GM23338 (cell line): ENCODE measurements around the gene CD2AP. TPM values are rescaled to one million over a fixed set of nuclear protein-coding genes. Genes with fewer than 3 reads are reported as not detected.

Experiments used
- ATAC-seq: fragments of 200-7000 bp; cut with Tn5 transposase; 3 replicates; pipeline ENCODE4 v1.9.1; 2020
- DNase-seq: peaks from one replicate; pipeline ENCODE4 v3.0.0-alpha.2; 2015; ENCODE audit warnings: low spot score
- H2AFZ ChIP-seq: fragments of 200-600 bp; sonication (generic); 2 replicates; pipeline ENCODE4 v1.8.0; 2016; ENCODE audit warnings: antibody characterized with exemption, mild to moderate bottlenecking, moderate library complexity
- H3F3A ChIP-seq: fragments of 200-600 bp; sonication (generic); replicated peaks from 2 replicates; pipeline ENCODE4 v1.8.0; 2017; ENCODE audit warnings: antibody characterized with exemption, mixed run types, low read depth
- H3K27ac ChIP-seq: fragments of 200-600 bp; sonication (generic); 2 replicates; pipeline ENCODE4 v1.6.1; 2016; ENCODE audit warnings: low read depth
- H3K27me3 ChIP-seq: fragments of 200-600 bp; sonication (generic); 2 replicates; pipeline ENCODE4 v1.8.0; 2016; ENCODE audit warnings: mild to moderate bottlenecking, mixed run types, moderate library complexity; ENCODE audit not compliant: insufficient read depth
- H3K36me3 ChIP-seq: fragments of 200-600 bp; sonication (generic); 2 replicates; pipeline ENCODE4 v1.8.0; 2016; ENCODE audit warnings: mild to moderate bottlenecking; ENCODE audit not compliant: insufficient read depth
- H3K4me1 ChIP-seq: fragments of 200-600 bp; sonication (generic); 2 replicates; pipeline ENCODE4 v1.8.0; 2016; ENCODE audit warnings: mild to moderate bottlenecking, moderate library complexity; ENCODE audit not compliant: insufficient read depth
- H3K4me2 ChIP-seq: fragments of 200-600 bp; sonication (generic); 2 replicates; pipeline ENCODE4 v1.7.1; 2017; ENCODE audit warnings: mixed run types
- H3K4me3 ChIP-seq: fragments of 200-600 bp; sonication (generic); 2 replicates; pipeline ENCODE4 v1.6.1; 2016; ENCODE audit warnings: mixed run types
- H3K79me2 ChIP-seq: fragments of 200-600 bp; sonication (generic); replicated peaks from 2 replicates; pipeline ENCODE4 v1.8.0; 2017; ENCODE audit warnings: mild to moderate bottlenecking; ENCODE audit not compliant: insufficient read depth
- H3K9me2 ChIP-seq: fragments of 200-600 bp; sonication (generic); 2 replicates; pipeline ENCODE4 v1.8.0; 2017; ENCODE audit not compliant: insufficient read depth
- H4K20me1 ChIP-seq: fragments of 200-600 bp; sonication (generic); replicated peaks from 2 replicates; pipeline ENCODE4 v1.8.0; 2017; ENCODE audit warnings: mild to moderate bottlenecking; ENCODE audit not compliant: insufficient read depth
- H3K27ac Mint-ChIP-seq: 2 replicates; pipeline ENCODE4 v1.8.0; 2020; ENCODE audit warnings: inconsistent platforms, mild to moderate bottlenecking, moderate library complexity, mixed read lengths
- H3K27me3 Mint-ChIP-seq: 3 replicates; pipeline ENCODE4 v1.8.0; 2022; ENCODE audit warnings: low read depth, mild to moderate bottlenecking, moderate library complexity, mixed read lengths, inconsistent platforms; ENCODE audit not compliant: insufficient read depth, poor library complexity
- H3K36me3 Mint-ChIP-seq: 3 replicates; pipeline ENCODE4 v1.8.0; 2021; ENCODE audit warnings: low read depth, mild to moderate bottlenecking, inconsistent platforms, moderate library complexity, mixed read lengths
- H3K4me1 Mint-ChIP-seq: 3 replicates; pipeline ENCODE4 v1.8.0; 2020; ENCODE audit warnings: mild to moderate bottlenecking, inconsistent platforms, mixed read lengths
- H3K4me3 Mint-ChIP-seq: 3 replicates; pipeline ENCODE4 v1.8.0; 2021; ENCODE audit warnings: moderate library complexity, mild to moderate bottlenecking, inconsistent platforms, mixed read lengths
- H3K9me3 Mint-ChIP-seq: 3 replicates; pipeline ENCODE4 v1.8.0; 2020; ENCODE audit warnings: moderate library complexity, mild to moderate bottlenecking, inconsistent platforms, mixed read lengths
- CREB1 ChIP-seq: fragments of 250-450 bp; sonication (Bioruptor Pico); IDR thresholded peaks from 2 replicates; pipeline ENCODE4 v1.5.0; 2020; ENCODE audit warnings: low read depth, mild to moderate bottlenecking, moderate library complexity
- EZH2 ChIP-seq: fragments of 200-600 bp; sonication (generic); IDR thresholded peaks from one replicate; pipeline ENCODE4 v1.8.0; 2017; ENCODE audit warnings: antibody characterized with exemption, mild to moderate bottlenecking, low read depth; ENCODE audit not compliant: unreplicated experiment
- EZH2phosphoT487 ChIP-seq: fragments of 200-600 bp; sonication (generic); IDR thresholded peaks from one replicate; pipeline ENCODE4 v1.8.1; 2018; ENCODE audit warnings: antibody characterized with exemption; ENCODE audit not compliant: unreplicated experiment
- JUNB ChIP-seq: IDR thresholded peaks from one replicate; pipeline ENCODE4 v1.6.1; 2016; ENCODE audit warnings: antibody characterized with exemption; ENCODE audit not compliant: unreplicated experiment
- NANOG ChIP-seq: IDR thresholded peaks from 2 replicates; pipeline ENCODE4 v1.6.1; 2016; ENCODE audit warnings: antibody characterized with exemption, borderline replicate concordance
- POLR2AphosphoS5 ChIP-seq: IDR thresholded peaks from 2 replicates; pipeline ENCODE4 v1.6.1; 2016; ENCODE audit warnings: antibody characterized with exemption, low read depth
- STAT1 ChIP-seq: IDR thresholded peaks from one replicate; pipeline ENCODE4 v1.6.1; 2016; ENCODE audit warnings: antibody characterized with exemption; ENCODE audit not compliant: unreplicated experiment
- ZNF114 ChIP-seq: fragments of 250-450 bp; sonication (Bioruptor Pico); IDR thresholded peaks from 2 replicates; pipeline ENCODE4 v1.5.0; 2020; ENCODE audit warnings: mild to moderate bottlenecking, moderate library complexity
- ZNF331 ChIP-seq: fragments of 250-450 bp; sonication (Bioruptor Pico); IDR thresholded peaks from 2 replicates; pipeline ENCODE4 v1.5.0; 2020; ENCODE audit warnings: low read depth, mild to moderate bottlenecking, moderate library complexity
- polyA plus RNA-seq: library from polyadenylated mRNA; unstranded; fragments of >200 nt; fragmentation: Nextera tagmentation; extraction: Ambion mirVana; gene quantifications from 2 replicates; pipeline ENCODE4 v1.2.1, GENCODE V29; 2016
- total RNA-seq: library from RNA; depleted of rRNA; stranded (reverse); fragments of >200 nt; shearing (Covaris generic); gene quantifications from 2 replicates; pipeline ENCODE4 v1.2.3, GENCODE V29; 2014
- TF ChIP-seq, protein P1 (sequence below): IDR thresholded peaks from 2 replicates; pipeline ENCODE4 v1.6.1; 2016; ENCODE audit warnings: antibody characterized with exemption

CD2AP gene
- total and polyA plus RNA-seq, 2 experiments from 2014 or later: 38.0 to 93.2 TPM

GRCh38 chr6:47648031-47648430 is 170.4 kb downstream of the CD2AP start:
- Mint-ChIP-seq H3K27ac (no peak overlapping the region), H3K36me3 (no peaks in the 10 kb centered on the region), H3K9me3 (no peaks in the 10 kb centered on the region), H3K4me1 (no peaks in the 10 kb centered on the region), H3K4me3 (no peak overlapping the region), H3K27me3 (no peaks in the 10 kb centered on the region)
- DNase-seq (no peak), ATAC-seq (no peak)
- no peaks in the 10 kb centered on the region for H3K27me3 ChIP-seq
- H3F3A ChIP-seq: no peaks in the 10 kb centered on the region
- H3K4me2 ChIP-seq: no peak overlapping the region
- no peak overlapping the region for H2AFZ ChIP-seq
- TF ChIP-seq EZH2phosphoT487: no peak
- TF ChIP-seq ZNF331 (CRISPR knock-in tag): no peak
- H3K27ac ChIP-seq: no peak overlapping the region
- H3K4me3 ChIP-seq: no peak overlapping the region
- H3K36me3 ChIP-seq: no peaks in the 10 kb centered on the region
- no peaks in the 10 kb centered on the region for H4K20me1 ChIP-seq
- no peaks in the 10 kb centered on the region for H3K79me2 ChIP-seq
- peaks cover 8% of the 10 kb centered on the region for H3K4me1 ChIP-seq
- H3K9me2 ChIP-seq: 0 out of 2 replicates have a peak, but pooled peaks cover 5% of the 10 kb centered on the region

- Mint-ChIP-seq H3K36me3 (no peaks in the 10 kb centered on the region), H3K4me3 (no peak overlapping the region), H3K27me3 (no peaks in the 10 kb centered on the region), H3K4me1 (no peaks in the 10 kb centered on the region), H3K9me3 (no peaks in the 10 kb centered on the region; the same call in 2 of the 3 replicates), H3K27ac (no peak overlapping the region)
- peak overlapping the region; percentile 57 for H2AFZ ChIP-seq
- H4K20me1 ChIP-seq: no peaks in the 10 kb centered on the region
- ATAC-seq: no peak
- TF ChIP-seq CREB1 (CRISPR knock-in tag) (no peak), EZH2phosphoT487 (no peak)
- H3K27ac ChIP-seq: no peak overlapping the region
- peaks cover 8% of the 10 kb centered on the region for H3K4me1 ChIP-seq
- H3K4me2 ChIP-seq: 0 out of 2 replicates have a peak overlapping the region, but pooled peaks have one; percentile 7
- H3K27me3 ChIP-seq: no peaks in the 10 kb centered on the region
- no peaks in the 10 kb centered on the region for H3K36me3 ChIP-seq
- H3K9me2 ChIP-seq: peaks cover 16% of the 10 kb centered on the region; the same call in 1 of the 2 replicates
- no peaks in the 10 kb centered on the region for H3F3A ChIP-seq
- DNase-seq: no peak
- H3K79me2 ChIP-seq: no peaks in the 10 kb centered on the region
- no peak overlapping the region for H3K4me3 ChIP-seq
These were observed 173.2 kb downstream of the CD2AP start for GRCh38 chr6:47650553-47651432.

GRCh38 chr6:47651505-47651944 is 173.9 kb downstream of the CD2AP start:
- H2AFZ ChIP-seq: peak overlapping the region; percentile 57
- TF ChIP-seq JUNB: no peak
- TF ChIP-seq CREB1 (CRISPR knock-in tag): no peak
- TF ChIP-seq NANOG: no peak
- TF ChIP-seq, protein P1, sequence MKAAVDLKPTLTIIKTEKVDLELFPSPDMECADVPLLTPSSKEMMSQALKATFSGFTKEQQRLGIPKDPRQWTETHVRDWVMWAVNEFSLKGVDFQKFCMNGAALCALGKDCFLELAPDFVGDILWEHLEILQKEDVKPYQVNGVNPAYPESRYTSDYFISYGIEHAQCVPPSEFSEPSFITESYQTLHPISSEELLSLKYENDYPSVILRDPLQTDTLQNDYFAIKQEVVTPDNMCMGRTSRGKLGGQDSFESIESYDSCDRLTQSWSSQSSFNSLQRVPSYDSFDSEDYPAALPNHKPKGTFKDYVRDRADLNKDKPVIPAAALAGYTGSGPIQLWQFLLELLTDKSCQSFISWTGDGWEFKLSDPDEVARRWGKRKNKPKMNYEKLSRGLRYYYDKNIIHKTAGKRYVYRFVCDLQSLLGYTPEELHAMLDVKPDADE: no peak
- TF ChIP-seq POLR2AphosphoS5: no peak
- TF ChIP-seq ZNF331 (CRISPR knock-in tag): no peak
- TF ChIP-seq ZNF114 (CRISPR knock-in tag): no peak
- TF ChIP-seq EZH2: no peak
- TF ChIP-seq EZH2phosphoT487: no peak
- TF ChIP-seq STAT1: no peak

More at GRCh38 chr6:47651505-47651944, 173.9 kb downstream of the CD2AP start:
- Histone ChIP-seq H3K79me2 (no peaks in the 10 kb centered on the region), H3K4me3 (no peak overlapping the region), H3K27ac (no peak overlapping the region), H4K20me1 (no peaks in the 10 kb centered on the region), H3K9me2 (peaks cover 16% of the 10 kb centered on the region; the same call in 1 of the 2 replicates), H3K4me1 (peaks cover 13% of the 10 kb centered on the region), H3K36me3 (no peaks in the 10 kb centered on the region), H3F3A (no peaks in the 10 kb centered on the region), H3K27me3 (no peaks in the 10 kb centered on the region), H3K4me2 (no peak overlapping the region)
- no peaks in the 10 kb centered on the region for H3K27me3 Mint-ChIP-seq
- H3K4me3 Mint-ChIP-seq: no peak overlapping the region
- no peaks in the 10 kb centered on the region; the same call in 2 of the 3 replicates for H3K9me3 Mint-ChIP-seq
- H3K36me3 Mint-ChIP-seq: no peaks in the 10 kb centered on the region
- DNase-seq (no peak), ATAC-seq (no peak)
- H3K4me1 Mint-ChIP-seq: peaks cover 4% of the 10 kb centered on the region; the same call in 1 of the 3 replicates
- H3K27ac Mint-ChIP-seq: no peak overlapping the region
